ENCODE measurements around the gene TMIGD3.
A peak's percentile ranks its signal among the peaks of the same experiment; 100 is the strongest.

Gene TMIGD3

DNA sequence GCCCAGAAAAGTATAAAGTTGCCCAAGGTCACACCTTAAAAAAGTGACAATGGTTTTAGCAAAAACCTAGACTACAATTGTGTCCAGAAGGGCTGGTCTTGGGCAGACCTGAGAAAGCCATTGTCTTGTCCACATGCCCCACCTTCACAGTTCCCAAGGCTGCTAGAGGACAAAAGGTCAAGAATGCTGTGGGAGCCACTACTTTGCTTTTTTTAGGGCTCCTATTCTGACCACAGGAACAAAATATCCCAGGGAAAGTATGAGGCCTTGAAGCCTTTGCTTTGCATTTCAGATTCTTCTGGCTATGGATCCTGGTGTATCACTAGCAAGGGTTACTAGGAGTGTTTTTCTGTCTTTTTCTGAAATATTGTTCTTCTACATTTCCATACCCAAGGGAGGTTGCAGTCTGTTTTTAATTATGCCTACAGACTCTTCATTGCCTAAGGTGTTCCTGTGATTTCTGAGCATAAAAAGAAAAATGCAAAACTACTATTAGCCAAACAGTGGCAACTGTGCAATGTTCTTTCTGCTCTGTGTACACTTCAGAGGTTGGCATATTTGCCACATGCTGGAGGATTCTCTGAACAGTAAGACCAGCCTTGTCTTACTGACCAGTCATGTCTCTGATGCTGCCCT is 18.9 kb downstream of the TMIGD3 start:
- no peak overlapping the region for H3K4me3 ChIP-seq (ENCODE audit: low read depth, low read length)
- no peak for DNase-seq (ENCODE audit: low read depth)
- TF ChIP-seq, protein P1, sequence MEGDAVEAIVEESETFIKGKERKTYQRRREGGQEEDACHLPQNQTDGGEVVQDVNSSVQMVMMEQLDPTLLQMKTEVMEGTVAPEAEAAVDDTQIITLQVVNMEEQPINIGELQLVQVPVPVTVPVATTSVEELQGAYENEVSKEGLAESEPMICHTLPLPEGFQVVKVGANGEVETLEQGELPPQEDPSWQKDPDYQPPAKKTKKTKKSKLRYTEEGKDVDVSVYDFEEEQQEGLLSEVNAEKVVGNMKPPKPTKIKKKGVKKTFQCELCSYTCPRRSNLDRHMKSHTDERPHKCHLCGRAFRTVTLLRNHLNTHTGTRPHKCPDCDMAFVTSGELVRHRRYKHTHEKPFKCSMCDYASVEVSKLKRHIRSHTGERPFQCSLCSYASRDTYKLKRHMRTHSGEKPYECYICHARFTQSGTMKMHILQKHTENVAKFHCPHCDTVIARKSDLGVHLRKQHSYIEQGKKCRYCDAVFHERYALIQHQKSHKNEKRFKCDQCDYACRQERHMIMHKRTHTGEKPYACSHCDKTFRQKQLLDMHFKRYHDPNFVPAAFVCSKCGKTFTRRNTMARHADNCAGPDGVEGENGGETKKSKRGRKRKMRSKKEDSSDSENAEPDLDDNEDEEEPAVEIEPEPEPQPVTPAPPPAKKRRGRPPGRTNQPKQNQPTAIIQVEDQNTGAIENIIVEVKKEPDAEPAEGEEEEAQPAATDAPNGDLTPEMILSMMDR (IDR thresholded peaks at IDR 0.05; ENCODE audit: low read depth, low read length) = no peak
- TF ChIP-seq, protein P2, sequence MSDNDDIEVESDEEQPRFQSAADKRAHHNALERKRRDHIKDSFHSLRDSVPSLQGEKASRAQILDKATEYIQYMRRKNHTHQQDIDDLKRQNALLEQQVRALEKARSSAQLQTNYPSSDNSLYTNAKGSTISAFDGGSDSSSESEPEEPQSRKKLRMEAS (IDR thresholded peaks at IDR 0.05; ENCODE audit: low read depth, low read length) = no peak
- no peak for TF ChIP-seq MYC (IDR thresholded peaks at IDR 0.05; ENCODE audit: low read depth, low read length)
- no peak for TF ChIP-seq POLR2A (IDR thresholded peaks at IDR 0.05; ENCODE audit: extremely low read depth, insufficient read length)

DNA sequence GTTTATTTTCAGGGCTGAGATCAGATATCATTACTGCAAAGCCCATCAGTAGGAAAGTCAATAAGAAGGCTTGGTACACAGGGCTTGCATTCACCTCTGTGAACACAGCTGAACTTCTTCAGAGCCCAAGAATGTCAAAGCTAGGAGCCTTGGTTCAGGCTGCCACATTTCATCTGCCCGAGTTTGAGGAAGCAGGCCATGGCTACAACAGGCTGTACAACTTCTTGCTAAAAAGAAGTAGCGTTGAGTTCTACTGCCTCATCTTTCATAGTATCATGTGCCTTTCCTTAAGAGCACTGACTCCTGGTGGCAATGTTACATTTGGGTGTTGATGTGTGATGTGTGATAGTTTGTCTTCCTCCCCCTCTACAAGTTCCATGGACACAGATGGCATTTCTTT is 19.6 kb downstream of the TMIGD3 start:
- no peak for DNase-seq (ENCODE audit: low read depth)
- H3K4me3 ChIP-seq (ENCODE audit: low read depth, low read length) = no peak overlapping the region
- TF ChIP-seq POLR2A (IDR thresholded peaks at IDR 0.05; ENCODE audit: extremely low read depth, insufficient read length) = no peak
- TF ChIP-seq, protein P2 (IDR thresholded peaks at IDR 0.05; ENCODE audit: low read depth, low read length) = no peak
- TF ChIP-seq MYC (IDR thresholded peaks at IDR 0.05; ENCODE audit: low read depth, low read length) = no peak
- TF ChIP-seq, protein P1 (IDR thresholded peaks at IDR 0.05; ENCODE audit: low read depth, low read length) = no peak

DNA sequence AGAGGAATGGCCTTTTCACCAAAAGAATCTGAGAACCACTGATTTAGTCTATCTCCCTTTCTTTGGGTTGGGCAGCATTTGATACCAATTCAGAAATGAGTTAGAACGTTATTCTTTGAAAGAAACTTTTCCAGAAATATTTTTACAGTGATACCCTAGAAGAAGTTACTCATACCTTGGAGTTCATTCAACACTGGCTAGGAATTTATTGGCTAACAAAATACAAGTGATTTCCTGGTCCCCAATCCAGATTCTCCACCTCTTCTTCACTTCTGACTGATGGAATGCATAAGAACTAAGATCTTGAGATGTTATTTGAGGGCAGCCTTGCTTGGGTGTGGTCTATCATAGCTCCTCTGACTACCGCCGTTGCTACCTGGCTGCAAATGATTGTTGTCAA is 20.3 kb downstream of the TMIGD3 start:
- TF ChIP-seq POLR2A (IDR thresholded peaks at IDR 0.05; ENCODE audit: extremely low read depth, insufficient read length) (no peak), MYC (IDR thresholded peaks at IDR 0.05; ENCODE audit: low read depth, low read length) (no peak)
- TF ChIP-seq, protein P1 (IDR thresholded peaks at IDR 0.05; ENCODE audit: low read depth, low read length) = no peak
- TF ChIP-seq, protein P2 (IDR thresholded peaks at IDR 0.05; ENCODE audit: low read depth, low read length) = no peak
- DNase-seq (ENCODE audit: low read depth) = no peak
- no peak overlapping the region for H3K4me3 ChIP-seq (ENCODE audit: low read depth, low read length)

DNA sequence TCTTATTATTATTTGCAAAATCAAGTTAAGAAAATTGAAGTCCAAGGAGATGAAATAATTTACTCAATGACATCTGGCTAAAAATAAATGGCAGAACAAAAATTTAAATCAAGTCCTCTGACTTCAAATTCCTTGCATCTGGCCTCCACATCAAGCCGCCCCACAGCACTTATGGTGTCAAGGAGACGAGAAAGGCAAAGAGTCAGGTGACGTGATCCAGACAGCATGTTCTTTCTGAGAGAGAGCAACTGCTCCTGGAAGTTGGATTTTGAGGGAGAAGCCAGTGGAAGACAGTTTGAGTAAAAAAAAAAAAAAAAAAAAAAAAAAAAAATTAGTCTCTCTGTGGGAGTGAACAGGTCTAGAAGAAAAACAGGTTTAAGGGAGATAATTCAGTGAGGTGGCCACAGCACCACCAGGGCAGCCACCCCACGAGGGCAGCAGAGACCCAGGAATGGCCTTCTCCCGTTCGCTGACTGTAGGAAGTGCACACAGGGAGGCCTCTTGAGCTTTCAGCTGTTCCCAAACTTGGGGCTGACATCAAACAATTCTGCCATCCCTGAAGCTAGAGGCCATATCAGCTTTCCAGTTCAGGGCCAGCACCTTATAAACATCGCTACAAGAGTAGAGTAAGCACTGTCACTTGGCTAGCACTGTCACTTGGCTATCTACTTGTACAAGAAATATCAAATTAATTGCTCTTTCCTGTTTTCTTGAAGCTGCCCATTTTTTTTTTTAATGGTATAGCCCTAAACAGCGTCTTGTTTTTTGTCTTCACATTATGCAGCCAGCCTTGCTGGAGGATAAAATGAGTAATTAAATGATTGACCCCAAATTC is 21.8 kb downstream of the TMIGD3 start:
- no peak for TF ChIP-seq POLR2A (IDR thresholded peaks at IDR 0.05; ENCODE audit: extremely low read depth, insufficient read length)
- TF ChIP-seq, protein P2 (IDR thresholded peaks at IDR 0.05; ENCODE audit: low read depth, low read length) = peak; percentile 57
- peak; percentile 60; the same call in 1 of the 2 replicates for TF ChIP-seq MYC (IDR thresholded peaks at IDR 0.05; ENCODE audit: low read depth, low read length)
- TF ChIP-seq, protein P1 (IDR thresholded peaks at IDR 0.05; ENCODE audit: low read depth, low read length) = peak; percentile 69
- peak; percentile 84 for DNase-seq (ENCODE audit: low read depth)
- no peak overlapping the region for H3K4me3 ChIP-seq (ENCODE audit: low read depth, low read length)

DNA sequence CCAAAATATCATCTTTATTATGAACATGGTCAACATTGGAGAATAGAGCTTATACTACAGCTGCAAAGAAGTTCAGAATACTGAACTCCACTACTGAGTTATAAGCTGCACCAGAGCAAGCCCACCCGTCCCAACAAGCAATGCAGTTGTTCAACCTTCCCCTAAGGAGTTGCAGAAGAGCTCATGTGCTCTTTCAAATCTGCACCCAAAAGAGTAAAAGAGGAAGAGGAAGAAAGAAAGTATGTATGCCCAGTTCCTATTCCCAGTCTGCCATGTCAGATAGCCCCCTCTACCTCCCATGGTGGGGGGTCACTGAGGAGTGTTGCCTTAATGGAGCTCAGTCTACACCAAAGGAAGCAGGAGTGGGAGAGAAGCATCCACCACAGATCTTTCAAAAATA is 22.8 kb downstream of the TMIGD3 start:
- TF ChIP-seq, protein P1 (IDR thresholded peaks at IDR 0.05; ENCODE audit: low read depth, low read length) = no peak
- TF ChIP-seq POLR2A (IDR thresholded peaks at IDR 0.05; ENCODE audit: extremely low read depth, insufficient read length) (no peak), MYC (IDR thresholded peaks at IDR 0.05; ENCODE audit: low read depth, low read length) (no peak)
- TF ChIP-seq, protein P2 (IDR thresholded peaks at IDR 0.05; ENCODE audit: low read depth, low read length) = no peak
- DNase-seq (ENCODE audit: low read depth) = no peak
- no peak overlapping the region for H3K4me3 ChIP-seq (ENCODE audit: low read depth, low read length)

All from NB4 (cell line).